Endothelial cell of umbilical vein (primary cell): ENCODE measurements around the gene BBS2. TPM values are rescaled to one million over a fixed set of nuclear protein-coding genes. Genes with fewer than 3 reads are reported as not detected.

Experiments used
- BruUV-seq: library from RNA; stranded (reverse); fragments of 400-500 nt; replicated peaks from 2 replicates; lab custom pipeline; 2021; lab: Mats Ljungman, UMichigan
- CTCF ChIA-PET: fragments of 300-600, 350-600 bp; sonication (Branson Sonifier 250); formaldehyde crosslinking; loops from one replicate; lab custom pipeline; 2021; ENCODE audit warnings: antibody characterized with exemption, inconsistent platforms; lab: Charles Lee
- POLR2A ChIA-PET: fragments of 300-600, 350-600 bp; sonication (Branson Sonifier 250); formaldehyde crosslinking; loops from one replicate; lab custom pipeline; 2021; ENCODE audit warnings: antibody characterized with exemption, inconsistent platforms; lab: Charles Lee
- DNase-seq: peaks from one replicate; pipeline ENCODE4 v3.0.0-alpha.2; 2011; ENCODE audit warnings: low read depth, low spot score
- FAIRE-seq: peaks from 2 replicates; lab custom pipeline; 2011; peaks lifted over from hg19 to GRCh38; lab: Jason Lieb, UNC
- H2AFZ ChIP-seq: 2 replicates; pipeline ENCODE4 v1.6.0; 2012; ENCODE audit warnings: low read depth, low read length, control low read depth, inconsistent platforms
- H3K27ac ChIP-seq: 2 replicates; pipeline ENCODE4 v1.5.1; 2011; ENCODE audit warnings: low read depth, mild to moderate bottlenecking, control low read depth, low read length, moderate library complexity; ENCODE audit not compliant: insufficient read depth
- H3K27me3 ChIP-seq, 2 experiments: 2 replicates each; pipeline versions ENCODE4 v1.6.0 to v1.6.1; 2011; ENCODE audit warnings: low read length in 2 of 2, mixed read lengths in 1 of 2; ENCODE audit not compliant: control insufficient read depth in 2 of 2, insufficient read depth in 2 of 2
- H3K36me3 ChIP-seq, 2 experiments: 2 replicates in 1 of 2; 3 replicates in 1 of 2; pipeline ENCODE4 v1.5.1; 2011; ENCODE audit warnings: low read length in 2 of 2, mild to moderate bottlenecking in 1 of 2, moderate library complexity in 1 of 2; ENCODE audit not compliant: control insufficient read depth in 2 of 2, insufficient read depth in 2 of 2; ENCODE audit errors: extremely low read depth in 1 of 2
- H3K4me1 ChIP-seq: 3 replicates; pipeline ENCODE4 v1.5.1; 2011; ENCODE audit warnings: mild to moderate bottlenecking, low read length; ENCODE audit not compliant: control insufficient read depth, insufficient read depth; ENCODE audit errors: extremely low read depth
- H3K4me2 ChIP-seq: 2 replicates; pipeline ENCODE4 v1.6.1; 2011; ENCODE audit warnings: low read length, control low read depth, mixed read lengths; ENCODE audit not compliant: insufficient read depth
- H3K4me3 ChIP-seq, 3 experiments: fragments of 200-600 bp in 1 of 3; sonication (generic), shearing (Covaris generic) in 1 of 3; replicated peaks in 1 of 3; 2 replicates each; pipeline ENCODE4 v1.5.1; 2011 to 2016; ENCODE audit warnings: control low read depth in 3 of 3, low read length in 3 of 3, mild to moderate bottlenecking in 2 of 3, inconsistent platforms in 1 of 3, low read depth in 1 of 3, moderate library complexity in 1 of 3; ENCODE audit not compliant: insufficient read depth in 1 of 3
- H3K79me2 ChIP-seq: 2 replicates; pipeline ENCODE4 v1.6.0; 2012; ENCODE audit warnings: low read length, inconsistent platforms; ENCODE audit not compliant: control insufficient read depth, insufficient read depth
- H3K9ac ChIP-seq: replicated peaks from 2 replicates; pipeline ENCODE3; 2011; ENCODE audit warnings: low read length, control low read depth; ENCODE audit not compliant: insufficient read depth; ENCODE audit errors: extremely low read depth
- H3K9me1 ChIP-seq: replicated peaks from 3 replicates; pipeline ENCODE4 v1.6.0; 2011; ENCODE audit warnings: mild to moderate bottlenecking, low read length; ENCODE audit not compliant: control insufficient read depth, insufficient read depth; ENCODE audit errors: extremely low read depth
- H3K9me3 ChIP-seq: replicated peaks from 2 replicates; pipeline ENCODE4 v1.5.1; 2012; ENCODE audit warnings: low read length, inconsistent platforms; ENCODE audit not compliant: control insufficient read depth, insufficient read depth
- H4K20me1 ChIP-seq: replicated peaks from 2 replicates; pipeline ENCODE3; 2011; ENCODE audit warnings: mild to moderate bottlenecking, low read length; ENCODE audit not compliant: control insufficient read depth, insufficient read depth; ENCODE audit errors: extremely low read depth
- CTCF ChIP-seq, 2 donors: IDR thresholded peaks; 1 replicate in 1 of 2; 2 replicates in 1 of 2; pipeline ENCODE4 v1.5.1; 2011; ENCODE audit warnings: low read length in 2 of 2, mild to moderate bottlenecking in 2 of 2, moderate library complexity in 2 of 2, control low read depth in 1 of 2, inconsistent platforms in 1 of 2, low read depth in 1 of 2; ENCODE audit not compliant: insufficient read depth in 1 of 2; ENCODE audit errors: extremely low read depth in 1 of 2
- EZH2 ChIP-seq: IDR thresholded peaks from 2 replicates; pipeline ENCODE4 v1.6.1; 2012; ENCODE audit warnings: borderline replicate concordance, low read depth, mild to moderate bottlenecking, moderate library complexity, low read length, inconsistent platforms; ENCODE audit not compliant: severe bottlenecking
- FOS ChIP-seq: IDR thresholded peaks from 2 replicates; pipeline ENCODE4 v1.6.1; 2011; ENCODE audit warnings: mild to moderate bottlenecking, low read length, moderate library complexity, borderline replicate concordance; ENCODE audit not compliant: insufficient read depth
- GATA2 ChIP-seq: IDR thresholded peaks from 2 replicates; pipeline ENCODE4 v1.7.0; 2011; ENCODE audit warnings: low read depth, mild to moderate bottlenecking, moderate library complexity, mixed read lengths, low read length; ENCODE audit not compliant: insufficient read length, insufficient read depth
- JUN ChIP-seq: IDR thresholded peaks from 2 replicates; pipeline ENCODE4 v1.6.1; 2011; ENCODE audit warnings: borderline replicate concordance, low read depth; ENCODE audit not compliant: insufficient read length, insufficient read depth
- MAX ChIP-seq: IDR thresholded peaks from 2 replicates; pipeline ENCODE4 v1.6.1; 2011; ENCODE audit not compliant: insufficient read depth, insufficient read length
- MYC ChIP-seq: IDR thresholded peaks from one replicate; pipeline ENCODE4 v1.6.1; 2011; ENCODE audit warnings: mild to moderate bottlenecking, low read depth, low read length
- POLR2A ChIP-seq: IDR thresholded peaks from 2 replicates; pipeline ENCODE4 v1.6.1; 2012; ENCODE audit warnings: low read depth, mild to moderate bottlenecking, control low read depth, low read length
- POLR2AphosphoS5 ChIP-seq: IDR thresholded peaks from 2 replicates; pipeline ENCODE4 v1.6.1; 2012; ENCODE audit warnings: low read depth, mild to moderate bottlenecking, control low read depth, low read length, moderate library complexity; ENCODE audit not compliant: insufficient read depth
- dilution Hi-C: fragments of 300-500 bp; cut with MboI; formaldehyde crosslinking; loops from one replicate; pipeline ENCODE4 v1.15.0; 2019; ENCODE audit warnings: low sequenced_read_pairs; ENCODE audit not compliant: extremely low pct_ligation_motif_present
- intact Hi-C: fragments of 100-400 bp; cut with micrococcal nuclease; formaldehyde crosslinking; loops from one replicate; pipeline ENCODE4 v1.10.0; 2022
- polyA plus RNA-seq, 4 experiments: library from polyadenylated mRNA; depleted of rRNA in 3 of 4; stranded (reverse) in 3 of 4; unstranded in 1 of 4; fragments of >200 nt; gene quantifications; 2 replicates each; pipeline versions ENCODE4 v1.2.1 to v1.2.3, GENCODE V29; 2011 to 2012; ENCODE audit warnings: missing spikeins in 1 of 4
- total RNA-seq: library from RNA; stranded (reverse); gene quantifications from 2 replicates; pipeline ENCODE4 v1.2.3, GENCODE V29; 2021

BBS2 gene
- total and polyA plus RNA-seq, 2 donors (not counting 3 experiments of a cell fraction or from before 2014, with no cell fraction given) = 37.6 to 44.8 TPM

DNA sequence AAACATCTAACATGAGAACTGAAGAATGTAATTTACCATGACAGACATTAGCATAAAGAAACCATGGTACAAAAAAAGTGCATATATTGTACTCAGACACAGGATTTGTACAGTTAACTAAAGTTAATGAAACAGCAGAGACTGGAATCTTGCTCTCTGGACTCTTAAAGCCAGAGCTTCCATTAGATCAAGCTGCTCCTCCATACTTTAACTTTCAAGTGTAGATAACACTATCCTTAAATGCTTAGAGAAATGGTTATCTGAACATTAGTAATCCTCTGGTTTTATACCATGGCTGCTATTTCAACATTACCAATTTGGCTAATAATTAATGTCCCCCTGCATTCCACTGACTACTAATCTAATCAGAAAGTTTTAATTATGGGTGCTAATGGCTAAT, 71.8 kb downstream of the BBS2 start:
- H2AFZ ChIP-seq = no peak overlapping the region
- H3K36me3 ChIP-seq = peaks cover 9 to 10% of the 10 kb centered on the region in 2 experiments
- DNase-seq (no peak), FAIRE-seq (no peak)
- H3K27ac ChIP-seq = no peak overlapping the region
- BruUV-seq = no TSS peak
- no peak overlapping the region for H3K9ac ChIP-seq
- no peaks in the 10 kb centered on the region for H3K9me1 ChIP-seq
- ChIA-PET POLR2A (no interaction called here), CTCF (no interaction called here)
- no peaks in the 10 kb centered on the region for H3K9me3 ChIP-seq
- H3K4me3 ChIP-seq = no peak overlapping the region
- peak overlapping the region; percentile 9 for H3K4me2 ChIP-seq
- intact Hi-C loops (no loop called here), dilution Hi-C loops (no loop called here)
- no peaks in the 10 kb centered on the region for H3K27me3 ChIP-seq
- H4K20me1 ChIP-seq = no peaks in the 10 kb centered on the region
- TF ChIP-seq MYC (no peak), JUN (no peak), EZH2 (no peak), MAX (no peak), POLR2A (no peak), CTCF (IDR thresholded peaks at IDR 0.05; ENCODE audit: extremely low read depth in 1 of 2, insufficient read depth in 1 of 2, low read depth in 1 of 2, low read length in 2 of 2) (no peak), GATA2 (no peak)
- H3K4me1 ChIP-seq = peaks cover 30% of the 10 kb centered on the region
- peaks cover 59% of the 10 kb centered on the region for H3K79me2 ChIP-seq

- H3K27me3 ChIP-seq = no peaks in the 10 kb centered on the region
- H3K4me1 ChIP-seq = peaks cover 23% of the 10 kb centered on the region
- dilution Hi-C loops (no loop called here), intact Hi-C loops (no loop called here)
- H3K4me2 ChIP-seq = no peak overlapping the region
- H3K9me1 ChIP-seq = no peaks in the 10 kb centered on the region
- no TSS peak for BruUV-seq
- no peak for DNase-seq
- TF ChIP-seq GATA2 (no peak), EZH2 (no peak), FOS (no peak), JUN (no peak), MYC (no peak), POLR2AphosphoS5 (no peak), CTCF (IDR thresholded peaks at IDR 0.05; ENCODE audit: extremely low read depth in 1 of 2, insufficient read depth in 1 of 2, low read depth in 1 of 2, low read length in 2 of 2) (no peak), MAX (no peak), POLR2A (no peak)
- H3K4me3 ChIP-seq = no peak overlapping the region
- no peak for FAIRE-seq
- H3K36me3 ChIP-seq = peaks cover 9 to 10% of the 10 kb centered on the region in 2 experiments
- no peak overlapping the region for H3K27ac ChIP-seq
- ChIA-PET CTCF (no interaction called here), POLR2A (no interaction called here)
- H3K9ac ChIP-seq = no peak overlapping the region
- H3K79me2 ChIP-seq = peaks cover 52% of the 10 kb centered on the region
- H3K9me3 ChIP-seq = no peaks in the 10 kb centered on the region
- H2AFZ ChIP-seq = no peak overlapping the region
- no peaks in the 10 kb centered on the region for H4K20me1 ChIP-seq
Observed at GRCh38 chr16:56447286-56447685, 72.5 kb downstream of the BBS2 start.
